Measurements from ENCODE around the gene CFAP91.
"Not testable (repeated sequence)": the region's sequence is repeated elsewhere in the genome, so short reads cannot be mapped to it uniquely, and the experiment has no call there.

CFAP91 gene

DNA sequence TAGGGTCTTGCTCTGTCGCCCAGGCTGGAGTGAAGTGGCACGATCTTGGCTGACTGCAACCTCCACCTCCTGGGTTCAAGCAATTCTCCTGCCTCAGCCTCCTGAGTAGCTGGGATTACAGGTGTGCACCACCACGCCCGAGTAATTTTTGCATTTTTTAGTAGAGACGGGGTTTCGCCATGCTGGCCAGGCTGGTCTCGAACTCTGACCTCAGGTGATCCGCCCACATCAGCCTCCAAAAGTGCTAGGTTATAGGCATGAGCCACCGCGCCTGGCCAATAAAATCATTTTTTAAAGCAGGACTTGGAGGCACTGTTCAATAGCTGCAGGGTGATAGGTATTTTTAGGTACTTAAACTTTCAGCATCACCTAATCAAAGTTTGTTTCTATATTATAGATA lies 24.6 kb upstream of the CFAP91 start:
- DNase-seq = not testable (repeated sequence)

DNA sequence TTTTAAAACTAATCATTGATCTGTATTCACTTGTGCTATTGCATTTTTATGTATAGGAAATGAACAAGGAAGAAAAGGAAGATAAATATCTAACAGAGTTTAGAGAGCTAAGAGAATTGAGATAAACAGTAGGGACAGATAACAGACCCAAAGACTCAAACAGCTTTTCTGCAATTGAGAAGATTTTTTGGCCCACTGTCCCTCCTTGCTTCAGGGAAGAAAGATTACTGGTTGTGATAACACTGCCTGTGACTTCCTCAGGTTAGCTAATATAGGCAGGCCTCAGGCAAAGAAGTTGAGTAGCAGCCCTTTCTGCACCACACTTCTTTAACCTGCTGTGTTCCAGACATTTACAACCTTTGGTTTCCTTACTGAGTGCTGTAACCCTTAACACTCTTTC lies 22.9 kb upstream of the CFAP91 start:
- no peak for DNase-seq

DNA sequence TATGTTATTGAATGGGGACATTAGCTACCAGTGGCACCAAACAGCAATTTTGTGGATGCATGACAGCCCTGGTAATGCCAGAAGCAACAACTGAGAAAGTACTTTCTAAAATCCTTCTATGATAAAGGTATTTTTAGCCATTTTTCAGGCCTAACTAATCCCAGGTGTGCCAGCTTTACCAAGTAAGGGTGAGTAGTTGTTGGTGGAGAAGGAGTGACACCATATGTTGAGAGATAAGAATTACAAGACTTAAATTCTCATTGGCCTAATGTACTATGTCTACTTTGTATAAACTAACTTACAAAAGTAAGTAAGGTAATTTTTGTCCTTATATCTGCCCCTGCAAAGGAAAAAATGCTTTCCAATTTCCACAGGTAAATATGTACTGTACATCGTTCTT lies 21.5 kb upstream of the CFAP91 start:
- DNase-seq = peak; percentile 37 to 63 (median 61)

DNA sequence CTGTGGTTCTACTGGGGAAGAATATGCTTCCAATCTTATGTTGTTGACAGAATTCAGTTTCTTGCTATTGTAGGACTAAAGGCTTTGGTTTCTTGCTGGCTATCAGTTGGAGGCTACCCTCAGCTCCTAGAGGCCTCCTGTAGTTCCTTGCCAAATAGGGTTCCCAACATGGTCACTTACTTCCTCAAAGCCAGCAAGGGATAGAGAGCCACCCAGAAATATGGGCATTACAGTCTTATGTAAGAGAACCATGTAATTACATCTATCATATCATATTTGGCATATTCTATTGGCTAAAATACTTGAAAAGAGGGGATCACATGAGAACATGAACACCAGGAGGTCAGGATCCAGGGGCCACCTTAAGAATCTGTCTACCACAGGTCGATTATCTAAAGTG lies 19.4 kb upstream of the CFAP91 start:
- peak in 1 of 3 donors; percentile 13 for DNase-seq

DNA sequence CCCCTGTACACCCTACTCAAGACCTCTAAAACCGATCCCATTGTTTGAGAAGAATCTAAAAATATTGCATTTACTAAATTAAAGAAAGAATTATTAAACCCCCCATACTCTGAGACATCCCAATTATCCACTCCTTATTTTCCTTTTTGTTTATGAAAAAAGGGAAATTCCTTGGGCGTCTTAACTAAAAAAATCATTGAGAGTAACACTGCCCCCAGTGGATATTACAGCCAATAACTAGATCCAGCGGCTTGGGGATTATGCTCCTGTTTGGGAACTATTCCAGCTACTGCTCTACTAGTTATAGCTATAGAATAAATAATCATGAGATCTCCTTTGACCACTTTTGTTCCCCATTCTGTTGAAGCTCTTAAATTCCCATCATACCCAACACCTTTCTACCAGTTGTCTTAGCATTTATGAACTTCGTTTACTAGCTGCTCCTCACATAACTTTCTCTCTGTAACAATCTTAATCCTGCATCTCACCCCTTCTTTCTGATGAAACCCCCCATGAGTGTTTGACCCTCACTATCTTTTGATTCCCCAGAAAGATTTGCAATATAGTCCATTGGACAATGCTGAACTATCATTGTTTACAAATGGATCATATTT lies 12.7 kb upstream of the CFAP91 start:
- DNase-seq = peak; percentile 65 to 84 (median 82)

DNA sequence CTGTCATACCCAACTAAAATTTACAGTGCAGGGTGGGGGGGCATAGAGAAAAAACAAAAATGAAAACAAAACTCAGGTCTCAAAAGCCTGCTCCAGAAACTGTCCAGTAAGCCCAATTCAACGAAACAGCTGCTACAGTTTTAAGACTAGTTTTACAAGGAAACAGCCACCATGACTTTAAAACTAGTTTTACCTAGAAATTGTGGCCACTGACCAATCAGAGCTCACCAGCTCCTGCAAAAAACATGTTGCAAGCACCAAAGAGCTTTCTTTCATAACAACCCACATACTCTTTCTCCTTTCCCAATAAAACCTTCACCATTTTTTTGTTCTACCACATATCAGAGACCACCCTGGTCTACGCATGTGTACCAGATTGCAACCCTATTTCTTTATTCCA lies 7.3 kb upstream of the CFAP91 start:
- DNase-seq = no peak

DNA sequence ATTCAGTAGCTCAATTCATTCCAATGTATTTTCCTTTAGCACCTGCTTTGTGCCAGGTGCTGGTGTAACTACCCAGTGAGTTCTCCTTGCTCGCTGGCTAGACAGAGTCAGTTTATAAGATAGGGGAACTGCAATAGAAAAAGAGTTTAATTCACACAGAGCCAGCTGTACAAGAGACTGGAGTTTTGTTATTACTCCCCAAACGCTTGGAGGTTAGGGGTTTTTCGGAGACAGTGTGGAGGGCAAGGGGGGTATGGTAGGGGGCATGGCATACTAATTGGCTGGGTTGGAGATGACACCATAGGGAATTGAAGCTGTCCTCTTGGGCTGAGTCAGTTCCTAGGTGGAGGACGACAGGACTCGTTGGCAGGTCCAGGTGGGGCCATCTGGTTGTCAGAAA lies 5.4 kb upstream of the CFAP91 start:
- no peak for DNase-seq

DNA sequence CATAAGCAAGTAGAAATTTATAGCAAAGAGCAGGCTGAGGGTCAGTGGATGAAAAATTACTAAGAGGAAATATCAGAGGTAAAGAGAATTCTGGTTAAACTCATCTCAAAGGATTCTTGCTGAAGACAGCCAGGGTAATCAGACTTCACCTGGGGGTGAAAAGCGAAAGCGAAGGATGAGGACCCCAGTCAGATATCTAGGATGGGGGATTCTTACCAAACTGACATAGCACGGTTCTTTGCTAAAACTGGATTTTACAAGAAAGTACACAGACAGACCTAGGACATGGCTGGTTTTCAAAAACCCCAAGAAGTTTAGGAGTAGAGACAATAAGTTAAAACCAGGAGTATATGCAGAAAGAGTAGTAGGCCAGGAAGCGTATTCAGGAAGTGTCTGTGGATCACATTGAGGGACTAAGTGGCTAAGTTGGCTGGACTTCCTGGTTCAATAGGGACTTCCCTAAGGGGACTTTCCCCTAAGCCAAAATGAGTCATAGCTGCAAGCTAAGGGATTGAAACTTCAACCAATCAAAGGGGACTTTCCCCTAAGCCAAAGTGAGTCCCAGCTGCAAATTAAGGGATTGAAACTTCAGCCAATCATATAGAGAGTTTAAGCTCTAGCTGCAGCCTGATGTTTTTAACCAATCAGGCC lies 2.4 kb upstream of the CFAP91 start:
- peak; percentile 80 to 90 (median 85) for DNase-seq

DNA sequence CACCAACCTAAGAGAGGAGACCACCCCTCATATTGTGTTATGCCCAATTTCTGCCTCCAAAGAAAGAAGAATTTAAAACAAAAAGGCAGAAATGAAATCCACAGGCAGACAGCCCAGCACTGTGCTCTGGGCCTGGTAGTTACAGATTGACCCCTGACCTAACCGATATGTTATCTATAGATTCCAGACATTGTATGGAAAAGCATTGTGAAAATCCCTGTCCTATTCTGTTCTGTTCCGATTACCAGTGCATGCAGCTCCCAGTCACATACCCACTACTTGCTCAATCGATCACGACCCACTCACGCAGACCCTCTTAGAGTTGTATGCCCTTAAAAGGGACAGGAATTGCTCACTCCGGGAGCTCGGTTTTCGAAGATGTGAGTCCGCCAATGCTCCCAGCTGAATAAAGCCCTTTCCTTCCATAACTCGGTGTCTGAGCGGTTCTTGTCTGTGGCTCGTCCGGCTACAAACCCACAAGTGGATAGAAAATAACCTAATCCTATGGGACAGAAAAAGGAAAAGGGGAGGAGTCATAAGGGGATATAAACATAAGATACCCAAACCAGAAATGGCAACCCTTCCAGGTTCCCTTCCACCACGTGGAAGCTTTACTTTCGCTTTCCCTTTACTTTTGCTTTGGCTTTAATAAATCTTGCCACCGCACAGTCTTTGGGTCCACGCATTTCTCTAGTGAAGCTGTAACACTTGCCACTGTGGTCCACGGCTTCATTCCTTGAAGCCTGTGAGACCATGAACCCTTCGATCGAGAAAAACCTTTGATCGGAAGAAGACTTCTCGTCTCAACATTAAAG lies 1.7 kb upstream of the CFAP91 start:
- peak; percentile 12 to 24 (median 18) for DNase-seq

DNA sequence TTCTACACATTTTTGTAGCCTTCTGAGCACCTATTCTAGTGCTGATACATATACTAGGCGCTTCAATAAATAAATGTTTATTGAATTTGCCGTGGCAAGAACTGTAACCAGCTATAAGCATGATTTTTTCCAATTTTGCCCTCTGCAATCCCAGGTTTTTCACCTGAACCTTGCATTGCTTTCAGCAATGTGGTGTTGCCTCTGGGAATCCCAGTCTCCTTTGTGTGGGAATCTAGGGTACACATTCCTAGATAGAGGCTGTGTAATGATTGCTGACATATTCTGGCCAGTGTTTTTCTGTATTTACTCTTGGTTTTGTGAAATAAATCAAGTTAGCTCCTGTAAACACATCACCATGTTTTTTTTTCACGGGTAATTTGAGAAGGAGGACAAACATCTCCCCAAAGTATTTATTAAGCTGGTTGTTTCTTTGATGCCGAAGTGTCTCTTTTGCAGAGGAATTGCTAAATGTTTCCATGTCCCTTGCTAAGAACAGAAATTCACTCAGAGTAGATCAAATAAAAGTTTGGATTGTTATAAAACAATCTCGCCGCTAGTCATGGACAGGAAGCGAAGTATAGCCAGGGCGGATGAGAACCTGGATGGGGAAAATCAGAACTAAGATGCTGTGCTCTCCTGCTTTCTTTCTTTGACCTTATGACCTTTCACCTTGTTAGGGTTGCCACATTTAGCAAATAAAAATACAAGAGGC lies 1.2 kb downstream of the CFAP91 start:
- DNase-seq = no peak

DNA sequence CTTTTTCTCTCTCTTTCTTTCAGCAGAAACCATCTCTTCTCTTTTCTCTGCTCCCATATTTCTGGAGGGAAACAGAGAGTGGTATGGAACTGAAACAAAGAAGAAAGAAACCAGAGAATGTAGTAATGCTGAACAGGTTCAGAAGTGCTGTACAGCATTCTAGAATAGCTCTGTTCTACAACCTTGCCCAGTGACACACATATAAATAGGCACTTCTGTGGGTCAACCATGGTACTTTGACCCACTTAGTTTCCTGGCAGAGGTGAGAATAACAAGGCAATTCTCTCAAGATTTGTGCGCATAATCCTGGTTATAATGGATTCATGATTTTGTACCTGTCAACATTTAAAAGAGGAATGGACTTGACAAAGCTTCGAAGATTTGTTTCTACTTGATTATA lies 12.3 kb downstream of the CFAP91 start:
- DNase-seq = no peak

DNA sequence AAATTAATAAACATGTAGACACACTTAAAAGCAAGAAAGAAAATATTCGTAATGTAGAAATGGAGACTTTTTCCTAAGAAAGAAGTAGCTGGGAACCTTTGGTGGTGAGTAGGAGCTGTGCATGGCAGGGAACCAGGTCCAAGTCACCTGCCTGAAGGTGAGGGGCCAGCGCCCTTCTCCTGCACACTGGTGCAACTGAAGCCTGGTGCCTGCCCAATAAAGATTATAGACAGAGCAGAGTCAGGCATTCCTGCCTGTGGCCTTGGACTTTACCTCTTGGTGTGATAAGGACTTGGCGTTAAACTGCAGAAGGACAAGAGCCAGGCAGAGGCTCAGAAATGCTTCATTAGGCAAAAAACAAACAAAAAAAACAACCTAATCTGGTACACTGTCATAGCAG lies 14.2 kb downstream of the CFAP91 start:
- no peak for DNase-seq

DNA sequence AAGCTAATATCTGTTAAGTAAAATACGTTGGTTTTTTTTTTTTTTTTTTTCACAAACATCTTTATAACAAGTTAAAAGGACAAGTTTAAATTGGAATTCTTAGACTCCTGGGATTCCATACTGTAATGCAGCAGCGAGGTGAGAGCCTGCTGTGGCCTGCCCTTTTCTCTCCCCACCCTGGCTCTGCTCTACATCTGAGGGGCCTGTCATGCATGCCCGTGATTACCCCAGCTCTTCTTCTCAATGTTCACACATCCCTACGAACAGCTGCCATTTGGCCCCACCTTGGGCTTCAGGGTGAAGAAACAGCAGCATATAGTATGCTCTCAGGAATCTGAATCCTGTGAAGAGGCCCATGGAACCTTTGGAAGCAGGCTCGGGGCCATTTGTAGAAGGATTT lies 14.7 kb downstream of the CFAP91 start:
- DNase-seq = no peak

DNA sequence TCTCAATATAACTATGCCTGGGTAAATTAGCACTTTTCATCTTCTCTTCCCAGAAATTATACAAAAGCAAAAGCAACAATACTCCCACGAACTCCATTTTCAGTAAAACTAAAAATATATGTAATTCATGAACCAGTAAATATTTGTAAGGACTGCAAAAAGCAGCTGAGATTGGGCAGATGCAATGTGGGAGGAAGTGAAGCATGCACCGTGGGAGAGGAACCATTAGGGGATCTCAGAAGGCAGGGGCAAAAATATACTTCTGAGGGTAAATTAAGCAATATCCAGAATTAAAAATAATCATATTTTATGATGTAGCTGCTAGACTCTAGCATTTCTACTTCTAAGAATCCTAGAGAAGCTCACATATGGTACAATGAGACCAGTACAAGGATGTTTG lies 20.2 kb downstream of the CFAP91 start:
- peak; percentile 24 to 41 (median 29) for DNase-seq

DNA sequence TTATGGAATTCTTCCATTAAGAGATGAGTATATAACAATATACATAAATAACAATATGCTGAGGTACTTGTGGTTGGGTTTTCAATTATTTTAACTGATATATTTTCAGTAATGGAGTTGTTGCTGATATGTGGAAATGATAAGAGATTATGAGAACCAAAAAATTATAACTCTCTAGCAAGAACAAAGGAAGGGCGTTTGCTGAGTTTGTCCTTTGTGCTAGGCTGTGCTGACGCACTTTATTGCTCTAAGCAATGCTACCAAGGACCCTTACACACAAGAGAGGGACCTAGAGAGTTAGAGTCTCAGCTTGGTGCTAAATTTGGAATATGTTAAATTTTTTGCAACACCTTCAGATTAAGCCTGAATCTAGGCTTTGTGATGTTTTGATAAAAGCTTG lies 24.1 kb downstream of the CFAP91 start:
- no peak for DNase-seq

DNA sequence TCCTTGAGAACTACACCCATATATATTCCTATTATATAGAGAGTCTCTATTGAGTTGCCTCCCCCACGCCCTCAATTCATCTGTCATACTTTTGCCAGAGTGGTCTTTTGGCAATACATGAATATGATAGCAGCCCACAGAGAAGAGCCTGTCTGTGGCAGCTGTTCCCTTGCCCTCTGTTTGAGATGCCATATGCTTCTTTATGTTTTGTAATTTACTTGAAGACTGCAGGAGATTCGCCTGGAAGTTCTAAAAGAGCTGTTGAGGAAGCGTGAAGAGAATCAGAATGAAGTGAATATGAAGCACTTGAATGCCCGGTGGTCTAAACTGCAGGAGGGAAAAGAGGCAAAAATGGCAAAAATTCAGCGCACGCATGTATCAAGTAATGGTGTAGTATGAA lies 27.2 kb downstream of the CFAP91 start:
- DNase-seq = no peak

DNA sequence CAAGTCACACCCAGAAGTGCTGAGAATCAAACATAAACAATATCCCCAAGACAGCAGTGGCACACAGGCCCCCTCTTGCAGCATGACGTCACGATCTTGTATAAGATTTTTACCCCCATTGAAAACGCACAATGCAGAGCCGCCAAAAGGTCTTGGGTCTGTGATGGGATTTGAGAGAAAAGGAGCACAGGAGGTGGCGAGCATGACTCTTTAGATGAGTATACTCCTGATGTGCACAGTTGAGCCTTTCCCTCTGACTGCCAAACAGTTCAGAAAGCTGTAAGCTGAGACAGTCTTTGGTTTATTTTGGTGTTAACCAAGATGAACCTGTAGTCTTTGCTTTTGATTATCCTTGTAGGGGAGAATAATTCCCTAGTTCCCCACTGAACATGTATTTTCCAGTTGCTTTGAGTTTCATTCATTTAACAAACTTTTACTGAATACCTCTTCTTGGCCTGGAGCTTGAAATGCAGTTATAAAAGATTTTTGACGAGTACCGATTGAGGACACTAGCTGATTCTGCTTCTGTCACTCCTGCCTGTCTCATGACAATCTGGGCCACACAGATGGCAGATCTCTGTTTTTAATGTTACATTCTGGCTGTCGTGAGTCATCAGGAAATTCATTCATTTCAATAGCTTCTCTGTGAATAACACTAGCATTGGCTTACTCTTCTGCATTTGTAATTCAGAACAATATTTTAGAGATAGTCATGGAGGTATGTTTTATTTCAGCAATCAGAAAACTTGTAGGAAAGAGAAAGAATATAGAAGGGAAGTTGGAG lies 28.9 kb downstream of the CFAP91 start:
- DNase-seq = peak; percentile 38 to 57 (median 55)

DNA sequence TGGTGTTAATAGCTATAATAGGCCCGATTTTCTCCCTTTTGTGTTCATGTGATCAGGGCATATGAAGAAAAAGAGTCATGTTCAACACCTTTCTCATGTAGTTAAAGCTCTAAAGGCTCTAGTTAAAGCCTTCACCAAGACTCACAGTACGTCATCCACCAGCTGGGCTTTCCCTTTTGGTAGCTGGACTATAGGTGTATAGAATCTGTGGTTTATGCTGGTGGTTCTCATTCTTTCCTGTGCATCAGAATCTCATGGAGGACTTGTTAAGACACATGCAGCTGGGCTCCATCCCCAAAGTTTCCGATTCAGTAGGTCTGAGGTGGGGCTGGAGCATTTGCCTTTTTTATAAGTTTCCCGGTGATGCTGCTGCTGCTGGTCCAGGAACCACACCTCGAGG lies 31.0 kb downstream of the CFAP91 start:
- no peak for DNase-seq

DNA sequence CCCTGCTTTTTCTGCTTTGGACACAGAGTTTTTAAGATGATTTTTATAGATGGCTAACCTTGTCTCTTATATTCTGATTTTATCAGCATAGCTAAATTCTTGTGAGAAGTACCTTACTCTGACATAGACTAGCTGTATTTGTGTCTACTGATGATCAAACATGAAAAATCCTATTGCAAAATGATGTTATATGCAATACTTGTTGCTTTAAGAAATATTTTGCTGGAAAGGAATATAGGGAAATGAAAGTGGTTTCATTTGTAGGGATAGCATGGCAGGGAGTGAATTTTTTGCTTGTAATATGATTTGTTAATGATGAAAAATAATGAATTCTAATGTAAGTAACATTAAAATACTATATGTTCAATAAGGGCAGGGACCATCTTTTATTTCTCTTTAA lies 35.9 kb downstream of the CFAP91 start:
- DNase-seq = peak; percentile 14 to 75 (median 72)

DNA sequence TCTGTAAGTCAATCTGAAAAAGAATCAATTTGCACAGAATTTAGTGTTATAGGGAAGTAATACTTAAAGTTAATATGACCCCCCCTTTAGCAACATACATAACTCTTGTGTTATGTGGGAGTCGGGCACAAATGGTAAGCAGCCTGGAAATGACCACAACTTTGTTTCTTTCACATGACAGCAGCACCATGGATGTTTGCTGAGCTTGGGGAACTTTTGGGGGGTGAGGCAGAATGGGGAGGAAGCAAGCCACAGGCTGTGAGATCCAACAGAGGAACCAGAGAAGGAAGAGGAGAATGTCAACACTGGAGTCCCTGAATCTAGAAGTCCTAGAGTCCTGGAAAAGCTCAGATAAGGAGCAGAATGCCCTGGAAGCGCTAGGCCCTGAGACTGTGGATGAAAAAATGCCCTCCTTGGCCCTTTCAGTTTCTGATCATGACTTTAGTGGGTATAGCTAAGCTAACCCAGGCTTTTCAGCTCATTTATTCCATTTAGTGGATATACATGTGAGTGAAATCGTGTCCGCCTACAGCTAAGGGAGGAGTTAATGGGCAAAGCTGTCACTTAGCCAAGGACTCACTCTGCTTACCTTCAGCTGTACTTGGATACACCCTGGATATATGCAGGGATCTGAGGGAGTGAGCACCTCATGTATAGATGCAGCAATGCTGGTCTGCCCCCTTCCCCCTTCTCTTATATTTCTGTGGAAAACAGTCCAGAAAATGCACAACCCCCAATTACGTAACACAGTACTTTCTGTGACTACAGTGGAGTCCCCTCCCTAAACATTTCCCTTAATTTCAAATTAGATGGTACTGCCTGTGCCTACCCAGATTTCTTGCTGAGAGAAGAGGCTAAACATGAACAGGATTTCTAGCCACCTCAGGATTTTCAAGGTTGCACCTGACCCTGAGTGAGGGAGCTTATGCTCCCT lies 39.1 kb downstream of the CFAP91 start:
- DNase-seq = peak; percentile 77 to 86 (median 81)

DNA sequence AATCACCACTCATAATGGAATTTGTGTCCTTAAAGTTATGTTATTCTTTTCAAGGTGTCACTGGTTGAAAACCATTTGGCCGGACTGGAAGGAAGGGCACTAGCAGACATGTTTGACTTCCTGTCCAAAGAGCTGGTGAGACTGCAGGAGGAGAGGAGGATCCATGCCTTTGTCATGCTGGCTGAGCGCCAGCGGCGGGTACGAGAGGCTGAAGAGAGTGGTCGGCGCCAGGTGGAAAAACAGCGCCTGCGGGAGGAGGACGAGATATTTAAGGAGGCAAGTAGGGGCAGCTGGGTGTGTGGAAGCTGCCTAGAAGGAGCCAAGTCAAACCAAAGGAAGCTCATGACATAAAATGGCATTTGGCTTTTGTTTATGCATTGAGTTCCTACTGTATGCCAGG lies 41.1 kb downstream of the CFAP91 start:
- DNase-seq = no peak
